ENCODE data around the gene FEM1A. TPM values are rescaled to one million over a fixed set of nuclear protein-coding genes. Genes with fewer than 3 reads are reported as not detected.

The FEM1A gene
- total and polyA plus RNA-seq, 9 of the 15 experiments (the other 6 are each of a cell fraction or from before 2014, with no cell fraction given) = 0.08 to 19.0 (median 6.8) TPM

DNA sequence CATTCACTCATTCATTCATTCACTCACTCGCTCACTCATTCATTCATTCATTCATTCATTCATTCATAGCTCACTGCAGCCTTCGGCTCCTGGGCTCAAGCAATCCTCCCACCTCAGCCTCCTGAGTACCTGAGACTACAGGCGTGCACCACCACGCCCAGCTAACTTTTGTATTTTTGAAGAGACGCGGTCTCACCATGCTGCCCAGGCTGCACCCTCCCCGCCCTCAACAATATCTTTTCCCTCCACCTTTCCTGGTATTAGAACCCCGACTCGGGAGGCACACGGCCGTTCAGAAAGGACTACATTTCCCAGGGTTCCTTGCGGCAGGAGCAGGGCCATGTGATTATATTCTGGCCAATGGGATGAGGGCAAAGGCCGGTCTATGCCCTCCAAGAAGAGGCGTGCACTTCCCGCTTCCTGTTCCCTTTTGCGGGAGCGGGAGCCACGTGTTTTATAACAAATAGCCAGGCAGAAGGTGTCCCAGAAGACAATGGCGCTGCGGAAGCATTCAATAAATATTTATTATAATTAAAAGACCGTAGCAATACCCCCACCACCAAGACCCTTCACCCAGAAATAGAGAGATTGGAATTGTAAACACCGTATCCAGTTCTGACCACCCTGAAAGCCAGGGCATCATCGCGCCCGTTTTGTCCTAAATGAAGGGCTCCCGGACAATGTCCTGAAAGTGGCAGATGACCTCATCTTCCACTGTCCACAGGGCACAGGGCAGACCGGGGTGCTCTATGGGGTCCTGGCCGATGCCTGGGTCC is 24.1 kb downstream of the FEM1A start (continued):
- TF ChIP-seq, protein P1, sequence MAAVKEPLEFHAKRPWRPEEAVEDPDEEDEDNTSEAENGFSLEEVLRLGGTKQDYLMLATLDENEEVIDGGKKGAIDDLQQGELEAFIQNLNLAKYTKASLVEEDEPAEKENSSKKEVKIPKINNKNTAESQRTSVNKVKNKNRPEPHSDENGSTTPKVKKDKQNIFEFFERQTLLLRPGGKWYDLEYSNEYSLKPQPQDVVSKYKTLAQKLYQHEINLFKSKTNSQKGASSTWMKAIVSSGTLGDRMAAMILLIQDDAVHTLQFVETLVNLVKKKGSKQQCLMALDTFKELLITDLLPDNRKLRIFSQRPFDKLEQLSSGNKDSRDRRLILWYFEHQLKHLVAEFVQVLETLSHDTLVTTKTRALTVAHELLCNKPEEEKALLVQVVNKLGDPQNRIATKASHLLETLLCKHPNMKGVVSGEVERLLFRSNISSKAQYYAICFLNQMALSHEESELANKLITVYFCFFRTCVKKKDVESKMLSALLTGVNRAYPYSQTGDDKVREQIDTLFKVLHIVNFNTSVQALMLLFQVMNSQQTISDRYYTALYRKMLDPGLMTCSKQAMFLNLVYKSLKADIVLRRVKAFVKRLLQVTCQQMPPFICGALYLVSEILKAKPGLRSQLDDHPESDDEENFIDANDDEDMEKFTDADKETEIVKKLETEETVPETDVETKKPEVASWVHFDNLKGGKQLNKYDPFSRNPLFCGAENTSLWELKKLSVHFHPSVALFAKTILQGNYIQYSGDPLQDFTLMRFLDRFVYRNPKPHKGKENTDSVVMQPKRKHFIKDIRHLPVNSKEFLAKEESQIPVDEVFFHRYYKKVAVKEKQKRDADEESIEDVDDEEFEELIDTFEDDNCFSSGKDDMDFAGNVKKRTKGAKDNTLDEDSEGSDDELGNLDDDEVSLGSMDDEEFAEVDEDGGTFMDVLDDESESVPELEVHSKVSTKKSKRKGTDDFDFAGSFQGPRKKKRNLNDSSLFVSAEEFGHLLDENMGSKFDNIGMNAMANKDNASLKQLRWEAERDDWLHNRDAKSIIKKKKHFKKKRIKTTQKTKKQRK (IDR thresholded peaks at IDR 0.05; ENCODE audit: borderline replicate concordance, low read depth, low read length) = no peak
- TF ChIP-seq, protein P2, sequence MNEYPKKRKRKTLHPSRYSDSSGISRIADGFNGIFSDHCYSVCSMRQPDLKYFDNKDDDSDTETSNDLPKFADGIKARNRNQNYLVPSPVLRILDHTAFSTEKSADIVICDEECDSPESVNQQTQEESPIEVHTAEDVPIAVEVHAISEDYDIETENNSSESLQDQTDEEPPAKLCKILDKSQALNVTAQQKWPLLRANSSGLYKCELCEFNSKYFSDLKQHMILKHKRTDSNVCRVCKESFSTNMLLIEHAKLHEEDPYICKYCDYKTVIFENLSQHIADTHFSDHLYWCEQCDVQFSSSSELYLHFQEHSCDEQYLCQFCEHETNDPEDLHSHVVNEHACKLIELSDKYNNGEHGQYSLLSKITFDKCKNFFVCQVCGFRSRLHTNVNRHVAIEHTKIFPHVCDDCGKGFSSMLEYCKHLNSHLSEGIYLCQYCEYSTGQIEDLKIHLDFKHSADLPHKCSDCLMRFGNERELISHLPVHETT (CRISPR knock-in tag; conservative IDR thresholded peaks at IDR 0.05 in 1 of 2, IDR thresholded peaks at IDR 0.05 in 1 of 2) = peak in 1 of 2 experiments; percentile 52; a peak in 1 of 4 replicates
- no peak for TF ChIP-seq ZNF232 (CRISPR knock-in tag; IDR thresholded peaks at IDR 0.05)
- no peak for TF ChIP-seq RBM34 (IDR thresholded peaks at IDR 0.05; ENCODE audit: borderline replicate concordance, insufficient read depth, low read length)
- TF ChIP-seq, protein P3, sequence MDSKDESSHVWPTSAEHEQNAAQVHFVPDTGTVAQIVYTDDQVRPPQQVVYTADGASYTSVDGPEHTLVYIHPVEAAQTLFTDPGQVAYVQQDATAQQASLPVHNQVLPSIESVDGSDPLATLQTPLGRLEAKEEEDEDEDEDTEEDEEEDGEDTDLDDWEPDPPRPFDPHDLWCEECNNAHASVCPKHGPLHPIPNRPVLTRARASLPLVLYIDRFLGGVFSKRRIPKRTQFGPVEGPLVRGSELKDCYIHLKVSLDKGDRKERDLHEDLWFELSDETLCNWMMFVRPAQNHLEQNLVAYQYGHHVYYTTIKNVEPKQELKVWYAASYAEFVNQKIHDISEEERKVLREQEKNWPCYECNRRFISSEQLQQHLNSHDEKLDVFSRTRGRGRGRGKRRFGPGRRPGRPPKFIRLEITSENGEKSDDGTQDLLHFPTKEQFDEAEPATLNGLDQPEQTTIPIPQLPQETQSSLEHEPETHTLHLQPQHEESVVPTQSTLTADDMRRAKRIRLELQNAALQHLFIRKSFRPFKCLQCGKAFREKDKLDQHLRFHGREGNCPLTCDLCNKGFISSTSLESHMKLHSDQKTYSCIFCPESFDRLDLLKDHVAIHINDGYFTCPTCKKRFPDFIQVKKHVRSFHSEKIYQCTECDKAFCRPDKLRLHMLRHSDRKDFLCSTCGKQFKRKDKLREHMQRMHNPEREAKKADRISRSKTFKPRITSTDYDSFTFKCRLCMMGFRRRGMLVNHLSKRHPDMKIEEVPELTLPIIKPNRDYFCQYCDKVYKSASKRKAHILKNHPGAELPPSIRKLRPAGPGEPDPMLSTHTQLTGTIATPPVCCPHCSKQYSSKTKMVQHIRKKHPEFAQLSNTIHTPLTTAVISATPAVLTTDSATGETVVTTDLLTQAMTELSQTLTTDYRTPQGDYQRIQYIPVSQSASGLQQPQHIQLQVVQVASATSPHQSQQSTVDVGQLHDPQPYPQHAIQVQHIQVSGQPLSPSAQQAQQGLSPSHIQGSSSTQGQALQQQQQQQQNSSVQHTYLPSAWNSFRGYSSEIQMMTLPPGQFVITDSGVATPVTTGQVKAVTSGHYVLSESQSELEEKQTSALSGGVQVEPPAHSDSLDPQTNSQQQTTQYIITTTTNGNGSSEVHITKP (IDR thresholded peaks at IDR 0.05; ENCODE audit: partially characterized antibody) = no peak
- no peak for TF ChIP-seq LARP7 (IDR thresholded peaks at IDR 0.05)
- TF ChIP-seq CHD4 (IDR thresholded peaks at IDR 0.05; ENCODE audit: insufficient read depth, insufficient replicate concordance, low read depth, low read length, poor library complexity, severe bottlenecking) = no peak
- TF ChIP-seq, protein P4, sequence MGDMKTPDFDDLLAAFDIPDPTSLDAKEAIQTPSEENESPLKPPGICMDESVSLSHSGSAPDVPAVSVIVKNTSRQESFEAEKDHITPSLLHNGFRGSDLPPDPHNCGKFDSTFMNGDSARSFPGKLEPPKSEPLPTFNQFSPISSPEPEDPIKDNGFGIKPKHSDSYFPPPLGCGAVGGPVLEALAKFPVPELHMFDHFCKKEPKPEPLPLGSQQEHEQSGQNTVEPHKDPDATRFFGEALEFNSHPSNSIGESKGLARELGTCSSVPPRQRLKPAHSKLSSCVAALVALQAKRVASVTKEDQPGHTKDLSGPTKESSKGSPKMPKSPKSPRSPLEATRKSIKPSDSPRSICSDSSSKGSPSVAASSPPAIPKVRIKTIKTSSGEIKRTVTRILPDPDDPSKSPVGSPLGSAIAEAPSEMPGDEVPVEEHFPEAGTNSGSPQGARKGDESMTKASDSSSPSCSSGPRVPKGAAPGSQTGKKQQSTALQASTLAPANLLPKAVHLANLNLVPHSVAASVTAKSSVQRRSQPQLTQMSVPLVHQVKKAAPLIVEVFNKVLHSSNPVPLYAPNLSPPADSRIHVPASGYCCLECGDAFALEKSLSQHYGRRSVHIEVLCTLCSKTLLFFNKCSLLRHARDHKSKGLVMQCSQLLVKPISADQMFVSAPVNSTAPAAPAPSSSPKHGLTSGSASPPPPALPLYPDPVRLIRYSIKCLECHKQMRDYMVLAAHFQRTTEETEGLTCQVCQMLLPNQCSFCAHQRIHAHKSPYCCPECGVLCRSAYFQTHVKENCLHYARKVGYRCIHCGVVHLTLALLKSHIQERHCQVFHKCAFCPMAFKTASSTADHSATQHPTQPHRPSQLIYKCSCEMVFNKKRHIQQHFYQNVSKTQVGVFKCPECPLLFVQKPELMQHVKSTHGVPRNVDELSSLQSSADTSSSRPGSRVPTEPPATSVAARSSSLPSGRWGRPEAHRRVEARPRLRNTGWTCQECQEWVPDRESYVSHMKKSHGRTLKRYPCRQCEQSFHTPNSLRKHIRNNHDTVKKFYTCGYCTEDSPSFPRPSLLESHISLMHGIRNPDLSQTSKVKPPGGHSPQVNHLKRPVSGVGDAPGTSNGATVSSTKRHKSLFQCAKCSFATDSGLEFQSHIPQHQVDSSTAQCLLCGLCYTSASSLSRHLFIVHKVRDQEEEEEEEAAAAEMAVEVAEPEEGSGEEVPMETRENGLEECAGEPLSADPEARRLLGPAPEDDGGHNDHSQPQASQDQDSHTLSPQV (IDR thresholded peaks at IDR 0.05) = peak; percentile 94
- no peak for TF ChIP-seq CSDE1 (IDR thresholded peaks at IDR 0.05)
